GM06990 (cell line): Measurements from ENCODE around the gene ZNF778.

Experiments used
- DNase-seq: peaks from one replicate; pipeline ENCODE4 v3.0.0-alpha.2; 2011; ENCODE audit not compliant: insufficient read length; ENCODE audit errors: extremely low read depth
- H3K27me3 ChIP-seq: replicated peaks from 2 replicates; pipeline ENCODE4 v1.6.0; 2011; ENCODE audit warnings: low read length; ENCODE audit not compliant: control insufficient read depth, insufficient read depth
- H3K36me3 ChIP-seq: 2 replicates; pipeline ENCODE4 v1.5.1; 2011; ENCODE audit warnings: low read length; ENCODE audit not compliant: control insufficient read depth, insufficient read depth
- H3K4me3 ChIP-seq: replicated peaks from 2 replicates; pipeline ENCODE4 v1.5.1; 2011; ENCODE audit warnings: low read depth, mild to moderate bottlenecking, control low read depth, low read length
- CTCF ChIP-seq: IDR thresholded peaks from 2 replicates; pipeline ENCODE4 v1.5.1; 2011; ENCODE audit warnings: low read length, control low read depth, mild to moderate bottlenecking, inconsistent platforms; ENCODE audit not compliant: insufficient read depth, poor library complexity, severe bottlenecking

The ZNF778 gene

GRCh38 chr16:89174877-89175276, 42.6 kb upstream of the ZNF778 start:
- Histone ChIP-seq H3K27me3 (no peaks in the 10 kb centered on the region), H3K36me3 (no peaks in the 10 kb centered on the region), H3K4me3 (no peak overlapping the region)
- no peak for TF ChIP-seq CTCF
- DNase-seq: no peak

- no peaks in the 10 kb centered on the region for H3K36me3 ChIP-seq
Observed at GRCh38 chr16:89175280-89176146, 42.0 kb upstream of the ZNF778 start.

GRCh38 chr16:89176147-89176690, 41.3 kb upstream of the ZNF778 start:
- no peak overlapping the region for H3K4me3 ChIP-seq
- TF ChIP-seq CTCF: no peak
- H3K36me3 ChIP-seq: no peaks in the 10 kb centered on the region
- H3K27me3 ChIP-seq: no peaks in the 10 kb centered on the region
- no peak for DNase-seq

More at GRCh38 chr16:89175280-89176146, 42.0 kb upstream of the ZNF778 start:
- Histone ChIP-seq H3K4me3 (no peak overlapping the region), H3K27me3 (no peaks in the 10 kb centered on the region)
- TF ChIP-seq CTCF: no peak
- no peak for DNase-seq

- Histone ChIP-seq H3K4me3 (no peak overlapping the region), H3K36me3 (no peaks in the 10 kb centered on the region), H3K27me3 (no peaks in the 10 kb centered on the region)
- no peak for TF ChIP-seq CTCF
- no peak for DNase-seq
Observed at GRCh38 chr16:89176717-89177116, 40.8 kb upstream of the ZNF778 start.

GRCh38 chr16:89177501-89177900, 40.0 kb upstream of the ZNF778 start:
- no peak for DNase-seq
- Histone ChIP-seq H3K27me3 (no peaks in the 10 kb centered on the region), H3K4me3 (no peak overlapping the region), H3K36me3 (no peaks in the 10 kb centered on the region)
- TF ChIP-seq CTCF: no peak
